Measurements from ENCODE around the gene MKX. TPM values are rescaled to one million over a fixed set of nuclear protein-coding genes. Genes with fewer than 3 reads are reported as not detected.
A peak's percentile ranks its signal among the peaks of the same experiment; 100 is the strongest.

MKX gene
- total RNA-seq, 5 donors from 2014 or later (not counting 1 experiment from before 2014, with no cell fraction given), result 0.16 TPM; not detected in 4

DNA sequence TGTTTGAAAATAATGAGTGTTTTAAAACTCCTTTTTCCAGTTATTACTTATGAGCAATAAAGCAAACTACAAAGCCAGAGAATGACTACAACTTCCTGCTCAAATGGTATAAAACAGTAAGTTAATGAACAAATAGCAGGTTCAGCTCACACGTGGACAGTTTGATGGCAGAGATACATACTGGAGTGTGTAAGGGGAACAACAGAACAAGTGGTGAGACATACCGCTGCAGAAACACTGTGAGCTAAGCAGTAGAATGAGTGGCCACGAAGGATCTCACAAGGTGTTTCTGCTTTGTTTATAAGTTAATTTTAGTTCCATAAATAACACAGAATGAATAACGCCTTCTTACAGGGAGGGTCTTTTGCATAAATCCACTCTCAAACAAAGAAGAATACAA, 3.0 kb upstream of the MKX start:
- POLR2A ChIA-PET, result no interaction called here
- no peaks in the 10 kb centered on the region for H3K36me3 ChIP-seq (ENCODE audit: control insufficient read depth in 2 of 2, extremely low read depth in 1 of 2, insufficient read depth in 1 of 2, low read length in 1 of 2)
- 20% methylated on average over 1 of the region's 4 CpGs for WGBS (ENCODE audit: insufficient coverage)
- no peak for DNase-seq
- H3K27me3 ChIP-seq (replicated peaks in 1 of 2; ENCODE audit: control insufficient read depth in 2 of 2, extremely low read depth in 1 of 2, insufficient read depth in 2 of 2, low read length in 1 of 2), result peaks cover 16 to 46% of the 10 kb centered on the region in 2 experiments
- H3K27ac ChIP-seq (ENCODE audit: low read length), result no peak overlapping the region
- Mint-ChIP-seq H3K36me3 (no peaks in the 10 kb centered on the region), H3K27me3 (peaks cover 60 to 76% of the 10 kb centered on the region in 2 donors), H3K4me1 (peaks cover 31 to 33% (median 31%) of the 10 kb centered on the region in 3 donors), H3K9me3 (no peaks in the 10 kb centered on the region), H3K4me3 (no peak overlapping the region), H3K27ac (no peak overlapping the region)
- CTCF ChIA-PET, result no interaction called here
- peaks cover 14 to 32% of the 10 kb centered on the region in 2 experiments for H3K4me1 ChIP-seq (ENCODE audit: control insufficient read depth in 1 of 2, extremely low read depth in 1 of 2, insufficient read depth in 2 of 2, low read length in 2 of 2)
- H3K9me3 ChIP-seq, result no peaks in the 10 kb centered on the region
- H3K4me3 ChIP-seq (ENCODE audit: control insufficient read depth in 1 of 2, extremely low read depth in 1 of 2, low read length in 1 of 2), result no peak overlapping the region
- no peak for ATAC-seq (replicated peaks in 1 of 4)

DNA sequence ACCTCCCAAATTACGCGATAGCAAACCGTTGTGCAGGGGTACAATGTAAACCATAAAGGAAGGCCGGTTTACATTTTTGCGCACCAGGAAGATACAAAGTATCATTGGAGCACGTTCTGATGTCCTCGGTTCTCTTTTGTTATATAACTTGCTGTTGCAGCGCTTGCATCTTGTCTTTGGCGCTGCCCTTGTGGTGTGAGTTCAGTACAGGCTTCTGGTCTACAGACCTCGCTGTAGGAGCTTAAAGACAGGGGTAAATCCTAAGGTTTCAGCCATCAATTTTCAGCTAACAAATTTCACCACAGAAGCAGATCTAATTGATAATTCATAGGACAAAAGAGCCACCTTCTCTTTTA, 1.5 kb upstream of the MKX start:
- Histone ChIP-seq H3K36me3 (ENCODE audit: control insufficient read depth in 2 of 2, extremely low read depth in 1 of 2, insufficient read depth in 1 of 2, low read length in 1 of 2) (no peaks in the 10 kb centered on the region), H3K4me3 (ENCODE audit: control insufficient read depth in 1 of 2, extremely low read depth in 1 of 2, low read length in 1 of 2) (no peak overlapping the region), H3K27me3 (replicated peaks in 1 of 2; ENCODE audit: control insufficient read depth in 2 of 2, extremely low read depth in 1 of 2, insufficient read depth in 2 of 2, low read length in 1 of 2) (peaks cover 16 to 56% of the 10 kb centered on the region in 2 experiments), H3K27ac (ENCODE audit: low read length) (no peak overlapping the region), H3K4me1 (ENCODE audit: control insufficient read depth in 1 of 2, extremely low read depth in 1 of 2, insufficient read depth in 2 of 2, low read length in 2 of 2) (peaks cover 17 to 43% of the 10 kb centered on the region in 2 experiments), H3K9me3 (no peaks in the 10 kb centered on the region)
- ChIA-PET CTCF (no interaction called here), POLR2A (no interaction called here)
- peaks cover 31 to 34% (median 32%) of the 10 kb centered on the region in 3 donors for H3K4me1 Mint-ChIP-seq
- no peak overlapping the region for H3K27ac Mint-ChIP-seq
- WGBS (ENCODE audit: insufficient coverage), result 10% methylated on average over 8 of the region's 10 CpGs
- ATAC-seq (replicated peaks in 1 of 4) (no peak), DNase-seq (peak in 2 of 35 experiments; percentile 4 to 13)
- peaks cover 50 to 68% of the 10 kb centered on the region in 2 donors for H3K27me3 Mint-ChIP-seq
- H3K9me3 Mint-ChIP-seq, result no peaks in the 10 kb centered on the region
- H3K36me3 Mint-ChIP-seq, result no peaks in the 10 kb centered on the region
- peak overlapping the region in 1 of 3 donors; percentile 82 for H3K4me3 Mint-ChIP-seq

DNA sequence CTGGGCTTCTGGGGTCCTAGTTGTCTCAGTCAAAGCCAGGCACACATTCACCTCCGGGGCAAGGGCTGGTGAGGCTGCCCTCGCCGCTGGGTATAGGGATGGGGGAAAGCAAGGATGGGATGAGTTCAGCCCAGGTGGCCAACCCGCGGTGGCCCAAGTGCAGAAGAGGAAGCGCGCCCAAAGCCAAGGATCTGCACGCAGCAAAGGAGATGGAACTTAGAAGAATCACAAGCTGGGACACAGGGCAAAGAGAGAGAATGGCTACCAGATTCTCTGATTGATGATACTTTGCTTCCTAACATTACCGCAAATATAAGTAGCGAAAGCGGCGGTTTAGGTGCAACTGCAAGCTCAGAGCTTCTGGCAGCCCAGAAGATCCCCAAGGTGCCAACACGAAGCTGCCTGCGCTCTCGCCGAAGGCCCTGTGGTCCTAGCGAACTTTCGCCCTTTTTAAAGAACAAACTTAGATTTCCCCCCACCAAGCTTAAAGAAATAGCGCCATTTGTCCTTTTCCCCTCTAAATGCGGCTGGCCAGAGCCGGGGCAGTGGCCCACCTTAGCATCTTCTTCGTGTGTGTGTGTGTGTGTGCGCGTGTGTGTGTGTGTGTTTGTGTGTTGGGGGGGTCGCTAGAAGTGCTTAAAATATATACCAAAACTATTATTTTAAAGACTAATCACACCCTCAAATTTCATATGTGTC, 927 bp upstream of the MKX start:
- Mint-ChIP-seq H3K4me3 (peak overlapping the region; percentile 57 to 82 (median 62)), H3K4me1 (peaks cover 31 to 36% (median 34%) of the 10 kb centered on the region in 3 donors), H3K27me3 (peaks cover 44 to 68% of the 10 kb centered on the region in 2 donors), H3K36me3 (no peaks in the 10 kb centered on the region), H3K9me3 (no peaks in the 10 kb centered on the region), H3K27ac (no peak overlapping the region)
- H3K27me3 ChIP-seq (replicated peaks in 1 of 2; ENCODE audit: control insufficient read depth in 2 of 2, extremely low read depth in 1 of 2, insufficient read depth in 2 of 2, low read length in 1 of 2), result peaks cover 16 to 61% of the 10 kb centered on the region in 2 experiments
- CTCF ChIA-PET, result interaction anchor here in 1 of 2 donors (1.1 kb wide), 1 partner anchor 557 kb away, joined by 3 read pairs; the partner anchor contains the start of gene MPP7
- POLR2A ChIA-PET, result interaction anchor here (0.6 kb wide), 2 partner anchors 82 to 897 kb away, joined by 3 to 4 read pairs; no protein-coding TSS in a partner anchor
- 3% methylated on average over 15 of the region's 25 CpGs for WGBS (ENCODE audit: insufficient coverage)
- no peaks in the 10 kb centered on the region for H3K36me3 ChIP-seq (ENCODE audit: control insufficient read depth in 2 of 2, extremely low read depth in 1 of 2, insufficient read depth in 1 of 2, low read length in 1 of 2)
- H3K27ac ChIP-seq (ENCODE audit: low read length), result no peak overlapping the region
- DNase-seq (peak in 4 of 35 experiments; percentile 3 to 18 (median 6)), ATAC-seq (replicated peaks in 1 of 4) (no peak)
- H3K4me3 ChIP-seq (ENCODE audit: control insufficient read depth in 1 of 2, extremely low read depth in 1 of 2, low read length in 1 of 2), result peak overlapping the region; percentile 24 to 33
- H3K4me1 ChIP-seq (ENCODE audit: control insufficient read depth in 1 of 2, extremely low read depth in 1 of 2, insufficient read depth in 2 of 2, low read length in 2 of 2), result peaks cover 21 to 49% of the 10 kb centered on the region in 2 experiments
- H3K9me3 ChIP-seq, result no peaks in the 10 kb centered on the region

DNA sequence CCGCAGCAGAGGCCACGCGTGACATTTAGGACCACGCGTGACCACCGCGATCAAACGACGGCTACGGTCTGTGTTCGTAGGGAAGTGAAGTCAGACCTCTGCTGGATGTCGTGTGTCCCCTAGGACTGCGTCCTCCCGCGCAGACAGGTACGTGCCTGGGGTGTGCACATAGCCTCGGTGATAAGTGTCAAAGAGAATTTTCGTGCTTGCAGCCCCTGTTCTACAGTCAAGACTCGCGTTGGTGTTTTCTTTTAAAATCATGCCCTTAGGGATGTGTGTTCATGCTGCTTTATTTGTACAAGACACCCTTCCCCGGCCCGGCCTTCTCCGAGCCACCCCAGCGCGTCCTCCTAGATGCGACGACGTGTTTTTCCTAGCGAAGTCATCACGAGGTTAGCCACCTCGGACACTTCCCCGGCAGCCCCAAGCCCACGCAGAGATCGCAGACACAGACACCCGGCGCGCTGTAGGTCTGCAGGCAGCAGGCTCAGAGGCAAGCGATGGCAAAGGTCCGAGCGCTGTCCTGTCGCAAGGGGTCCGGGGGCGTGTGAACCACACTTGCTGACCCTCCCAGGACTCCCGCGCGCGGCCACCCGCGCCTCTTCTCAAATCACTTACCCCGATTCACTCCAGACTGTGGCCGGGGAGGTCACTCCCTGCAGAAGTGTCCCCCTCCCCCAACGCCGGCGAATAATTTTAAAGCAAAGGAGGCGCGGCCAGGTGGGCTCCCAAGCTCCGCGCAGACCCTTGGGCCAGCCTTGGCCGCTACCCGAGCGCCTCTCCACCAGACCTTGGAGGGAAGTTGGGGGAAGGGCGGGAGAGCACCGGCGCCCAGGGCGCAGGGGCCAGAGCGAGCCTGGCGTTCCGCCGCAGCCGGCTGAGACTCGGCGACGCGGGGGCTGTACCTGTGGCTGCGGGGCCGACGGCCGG, 552 bp downstream of the MKX start:
- DNase-seq (peak in 8 of 35 experiments; percentile 4 to 33 (median 16)), ATAC-seq (replicated peaks in 1 of 4) (peak in 1 of 4 experiments; percentile 26)
- peaks cover 20 to 65% of the 10 kb centered on the region in 2 experiments for H3K27me3 ChIP-seq (replicated peaks in 1 of 2; ENCODE audit: control insufficient read depth in 2 of 2, extremely low read depth in 1 of 2, insufficient read depth in 2 of 2, low read length in 1 of 2)
- H3K36me3 Mint-ChIP-seq, result no peaks in the 10 kb centered on the region
- peaks cover 21 to 54% of the 10 kb centered on the region in 2 experiments for H3K4me1 ChIP-seq (ENCODE audit: control insufficient read depth in 1 of 2, extremely low read depth in 1 of 2, insufficient read depth in 2 of 2, low read length in 2 of 2)
- H3K9me3 ChIP-seq, result no peaks in the 10 kb centered on the region
- peak overlapping the region; percentile 63 to 94 for H3K4me3 ChIP-seq (ENCODE audit: control insufficient read depth in 1 of 2, extremely low read depth in 1 of 2, low read length in 1 of 2)
- 4% methylated on average over 61 of the region's 78 CpGs for WGBS (ENCODE audit: insufficient coverage)
- H3K9me3 Mint-ChIP-seq, result no peaks in the 10 kb centered on the region
- no peaks in the 10 kb centered on the region for H3K36me3 ChIP-seq (ENCODE audit: control insufficient read depth in 2 of 2, extremely low read depth in 1 of 2, insufficient read depth in 1 of 2, low read length in 1 of 2)
- H3K27me3 Mint-ChIP-seq, result peaks cover 52 to 69% of the 10 kb centered on the region in 2 donors
- peak overlapping the region in 1 of 2 donors; percentile 27 for H3K27ac Mint-ChIP-seq
- peaks cover 34 to 42% (median 36%) of the 10 kb centered on the region in 3 donors for H3K4me1 Mint-ChIP-seq
- CTCF ChIA-PET, result interaction anchor here in 1 of 2 donors (0.7 kb wide), 1 partner anchor 497 kb away, joined by 3 read pairs; no protein-coding TSS in a partner anchor
- POLR2A ChIA-PET, result no interaction called here
- no peak overlapping the region for H3K27ac ChIP-seq (ENCODE audit: low read length)
- peak overlapping the region; percentile 75 to 82 (median 82) for H3K4me3 Mint-ChIP-seq

DNA sequence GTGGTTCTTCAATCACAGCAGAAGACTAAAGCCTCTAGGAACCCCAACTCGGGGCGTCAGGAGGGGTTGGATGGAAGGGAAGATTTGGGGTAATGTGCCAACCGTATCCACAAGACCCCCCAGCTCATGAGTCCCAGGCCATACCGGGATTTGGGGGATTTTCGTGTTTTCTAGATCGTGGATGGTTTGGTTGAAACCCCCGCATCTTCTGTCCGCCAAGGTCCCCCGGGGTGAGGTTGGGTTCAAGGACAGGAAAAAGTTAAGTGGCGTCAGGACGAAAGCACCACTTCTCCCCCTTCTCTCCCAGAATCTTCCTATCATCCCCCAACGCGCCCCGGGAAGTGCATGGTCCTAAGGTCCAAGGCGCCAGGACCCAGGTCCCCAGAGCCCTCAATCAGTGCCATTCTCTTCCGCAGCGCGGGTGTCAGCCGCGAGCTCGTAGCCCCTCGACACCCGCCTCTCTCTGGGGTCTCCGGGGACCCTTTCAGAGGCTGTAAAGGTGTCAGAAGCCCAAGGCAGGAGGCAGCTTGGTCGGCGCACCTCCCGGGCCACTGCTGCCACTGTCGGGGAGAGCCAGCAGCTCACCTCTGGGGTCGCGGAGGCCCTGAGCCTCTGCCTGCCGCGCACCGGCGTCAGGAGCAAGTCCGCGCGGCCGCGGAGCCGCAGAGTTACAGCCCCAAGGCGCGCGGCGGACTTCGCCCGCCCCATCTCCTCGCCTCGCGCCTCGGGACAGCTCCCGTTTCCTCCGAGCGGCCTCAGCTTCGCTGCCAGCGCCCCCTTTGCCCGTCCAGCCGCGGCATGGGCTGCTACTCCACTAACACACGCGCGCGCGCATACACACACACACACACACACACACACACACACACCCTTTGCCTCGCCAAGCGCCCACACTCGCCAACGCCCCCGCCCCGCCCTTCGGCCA, 1.5 kb downstream of the MKX start:
- peak overlapping the region in 1 of 2 donors; percentile 46 for H3K27ac Mint-ChIP-seq
- H3K4me3 ChIP-seq (ENCODE audit: control insufficient read depth in 1 of 2, extremely low read depth in 1 of 2, low read length in 1 of 2), result peak overlapping the region; percentile 63 to 94
- CTCF ChIA-PET, result interaction anchor here (0.5 to 3.8 kb wide), 6 partner anchors 24 to 637 kb away, joined by 3 to 23 read pairs (median 3); no protein-coding TSS in a partner anchor

More for the DNA sequence above, 1.5 kb downstream of the MKX start:
- peak in 10 of 35 experiments; percentile 4 to 29 (median 11) for DNase-seq
- WGBS (ENCODE audit: insufficient coverage), result 3% methylated on average over 55 of the region's 70 CpGs
- Mint-ChIP-seq H3K4me1 (peaks cover 34 to 42% (median 36%) of the 10 kb centered on the region in 3 donors), H3K27me3 (peaks cover 43 to 63% of the 10 kb centered on the region in 2 donors), H3K9me3 (no peaks in the 10 kb centered on the region), H3K4me3 (peak overlapping the region; percentile 75 to 82 (median 82)), H3K36me3 (no peaks in the 10 kb centered on the region)
- Histone ChIP-seq H3K9me3 (no peaks in the 10 kb centered on the region), H3K4me1 (ENCODE audit: control insufficient read depth in 1 of 2, extremely low read depth in 1 of 2, insufficient read depth in 2 of 2, low read length in 2 of 2) (peaks cover 21 to 54% of the 10 kb centered on the region in 2 experiments), H3K27me3 (replicated peaks in 1 of 2; ENCODE audit: control insufficient read depth in 2 of 2, extremely low read depth in 1 of 2, insufficient read depth in 2 of 2, low read length in 1 of 2) (peaks cover 20 to 65% of the 10 kb centered on the region in 2 experiments), H3K36me3 (ENCODE audit: control insufficient read depth in 2 of 2, extremely low read depth in 1 of 2, insufficient read depth in 1 of 2, low read length in 1 of 2) (no peaks in the 10 kb centered on the region), H3K27ac (ENCODE audit: low read length) (no peak overlapping the region)
- POLR2A ChIA-PET, result no interaction called here
- ATAC-seq (replicated peaks in 1 of 4), result no peak

All from T-cell (primary cell).